Measurements from ENCODE around the gene MB21D2.
A peak's percentile ranks its signal among the peaks of the same experiment; 100 is the strongest.

Gene MB21D2

GRCh38 chr3:192933259-192933658 is 15.6 kb upstream of the MB21D2 start:
- DNase-seq: no peak
- Mint-ChIP-seq H3K4me1 (ENCODE audit: low read depth in 2 of 2) (no peaks in the 10 kb centered on the region), H3K27me3 (no peaks in the 10 kb centered on the region), H3K4me3 (no peak overlapping the region), H3K9me3 (peaks cover 0 to 6% of the 10 kb centered on the region in 2 donors), H3K36me3 (ENCODE audit: insufficient read depth) (no peaks in the 10 kb centered on the region), H3K27ac (no peak overlapping the region)
- no peak for ATAC-seq (replicated peaks)

- Mint-ChIP-seq H3K27ac (no peak overlapping the region), H3K27me3 (no peaks in the 10 kb centered on the region), H3K9me3 (peaks cover 0 to 6% of the 10 kb centered on the region in 2 donors), H3K4me3 (no peak overlapping the region), H3K36me3 (ENCODE audit: insufficient read depth) (no peaks in the 10 kb centered on the region), H3K4me1 (ENCODE audit: low read depth in 2 of 2) (no peaks in the 10 kb centered on the region)
- DNase-seq: no peak
- no peak for ATAC-seq (replicated peaks)
Observed at GRCh38 chr3:192931825-192932224, 14.2 kb upstream of the MB21D2 start.

GRCh38 chr3:192930577-192930976 is 12.9 kb upstream of the MB21D2 start:
- peaks cover 0 to 6% of the 10 kb centered on the region in 2 donors for H3K9me3 Mint-ChIP-seq
- no peaks in the 10 kb centered on the region for H3K4me1 Mint-ChIP-seq (ENCODE audit: low read depth in 2 of 2)
- no peak overlapping the region for H3K27ac Mint-ChIP-seq
- no peak for ATAC-seq (replicated peaks)
- H3K36me3 Mint-ChIP-seq (ENCODE audit: insufficient read depth): no peaks in the 10 kb centered on the region
- DNase-seq: no peak
- no peak overlapping the region for H3K4me3 Mint-ChIP-seq
- H3K27me3 Mint-ChIP-seq: no peaks in the 10 kb centered on the region

GRCh38 chr3:192929755-192930547 is 12.3 kb upstream of the MB21D2 start:
- Mint-ChIP-seq H3K27me3 (no peaks in the 10 kb centered on the region), H3K27ac (no peak overlapping the region), H3K4me1 (ENCODE audit: low read depth in 2 of 2) (no peaks in the 10 kb centered on the region), H3K9me3 (peaks cover 0 to under 1% of the 10 kb centered on the region in 2 donors), H3K36me3 (ENCODE audit: insufficient read depth) (no peaks in the 10 kb centered on the region), H3K4me3 (no peak overlapping the region)
- DNase-seq (no peak), ATAC-seq (replicated peaks) (no peak)

GRCh38 chr3:192929146-192929545 is 11.5 kb upstream of the MB21D2 start:
- Mint-ChIP-seq H3K9me3 (no peaks in the 10 kb centered on the region), H3K4me1 (ENCODE audit: low read depth in 2 of 2) (no peaks in the 10 kb centered on the region), H3K27ac (no peak overlapping the region), H3K36me3 (ENCODE audit: insufficient read depth) (no peaks in the 10 kb centered on the region), H3K4me3 (no peak overlapping the region), H3K27me3 (no peaks in the 10 kb centered on the region)
- ATAC-seq (replicated peaks): no peak
- no peak for DNase-seq

- H3K27me3 Mint-ChIP-seq: no peaks in the 10 kb centered on the region
- H3K9me3 Mint-ChIP-seq: no peaks in the 10 kb centered on the region
- no peak for DNase-seq
- no peaks in the 10 kb centered on the region for H3K4me1 Mint-ChIP-seq (ENCODE audit: low read depth in 2 of 2)
- no peak overlapping the region for H3K27ac Mint-ChIP-seq
- H3K4me3 Mint-ChIP-seq: no peak overlapping the region
- no peaks in the 10 kb centered on the region for H3K36me3 Mint-ChIP-seq (ENCODE audit: insufficient read depth)
- ATAC-seq (replicated peaks): no peak
Observed at GRCh38 chr3:192928720-192929119, 11.1 kb upstream of the MB21D2 start.

- Mint-ChIP-seq H3K36me3 (ENCODE audit: insufficient read depth) (no peaks in the 10 kb centered on the region), H3K27ac (no peak overlapping the region), H3K27me3 (no peaks in the 10 kb centered on the region), H3K4me3 (no peak overlapping the region), H3K4me1 (ENCODE audit: low read depth in 2 of 2) (no peaks in the 10 kb centered on the region), H3K9me3 (no peaks in the 10 kb centered on the region)
- ATAC-seq (replicated peaks) (no peak), DNase-seq (no peak)
Observed at GRCh38 chr3:192928016-192928415, 10.4 kb upstream of the MB21D2 start.

GRCh38 chr3:192927016-192927415 is 9.4 kb upstream of the MB21D2 start:
- Mint-ChIP-seq H3K9me3 (no peaks in the 10 kb centered on the region), H3K4me3 (no peak overlapping the region), H3K27me3 (no peaks in the 10 kb centered on the region), H3K36me3 (ENCODE audit: insufficient read depth) (no peaks in the 10 kb centered on the region), H3K4me1 (ENCODE audit: low read depth in 2 of 2) (no peaks in the 10 kb centered on the region), H3K27ac (no peak overlapping the region)
- ATAC-seq (replicated peaks): no peak
- DNase-seq: no peak

GRCh38 chr3:192923731-192924130 is 6.1 kb upstream of the MB21D2 start:
- Mint-ChIP-seq H3K27me3 (peaks cover 11 to 21% of the 10 kb centered on the region in 2 donors), H3K4me1 (ENCODE audit: low read depth in 2 of 2) (no peaks in the 10 kb centered on the region), H3K9me3 (no peaks in the 10 kb centered on the region), H3K36me3 (ENCODE audit: insufficient read depth) (peaks cover 2% of the 10 kb centered on the region), H3K4me3 (no peak overlapping the region), H3K27ac (no peak overlapping the region)
- DNase-seq (no peak), ATAC-seq (replicated peaks) (no peak)

GRCh38 chr3:192921793-192922192 is 4.1 kb upstream of the MB21D2 start:
- Mint-ChIP-seq H3K27ac (no peak overlapping the region), H3K4me1 (ENCODE audit: low read depth in 2 of 2) (peaks cover 0 to 5% of the 10 kb centered on the region in 2 donors), H3K4me3 (no peak overlapping the region), H3K9me3 (no peaks in the 10 kb centered on the region), H3K36me3 (ENCODE audit: insufficient read depth) (peaks cover 5% of the 10 kb centered on the region), H3K27me3 (peaks cover 20 to 37% of the 10 kb centered on the region in 2 donors)
- DNase-seq: no peak
- no peak for ATAC-seq (replicated peaks)

- Mint-ChIP-seq H3K4me3 (no peak overlapping the region), H3K4me1 (ENCODE audit: low read depth in 2 of 2) (peaks cover 0 to 6% of the 10 kb centered on the region in 2 donors), H3K36me3 (ENCODE audit: insufficient read depth) (peaks cover 5% of the 10 kb centered on the region), H3K27ac (no peak overlapping the region), H3K9me3 (no peaks in the 10 kb centered on the region), H3K27me3 (peaks cover 33 to 51% of the 10 kb centered on the region in 2 donors)
- ATAC-seq (replicated peaks): no peak
- DNase-seq: no peak
Observed at GRCh38 chr3:192920411-192920810, 2.8 kb upstream of the MB21D2 start.

GRCh38 chr3:192919901-192920300 is 2.2 kb upstream of the MB21D2 start:
- H3K36me3 Mint-ChIP-seq (ENCODE audit: insufficient read depth): peaks cover 5% of the 10 kb centered on the region
- H3K4me1 Mint-ChIP-seq (ENCODE audit: low read depth in 2 of 2): peaks cover 0 to 6% of the 10 kb centered on the region in 2 donors
- no peak for DNase-seq
- peaks cover 35 to 56% of the 10 kb centered on the region in 2 donors for H3K27me3 Mint-ChIP-seq
- ATAC-seq (replicated peaks): no peak
- H3K4me3 Mint-ChIP-seq: no peak overlapping the region
- H3K9me3 Mint-ChIP-seq: no peaks in the 10 kb centered on the region
- no peak overlapping the region for H3K27ac Mint-ChIP-seq

- Mint-ChIP-seq H3K4me1 (ENCODE audit: low read depth in 2 of 2) (peaks cover 0 to 6% of the 10 kb centered on the region in 2 donors), H3K36me3 (ENCODE audit: insufficient read depth) (peaks cover 5% of the 10 kb centered on the region), H3K4me3 (peak overlapping the region; percentile 44 to 95), H3K27me3 (peaks cover 35 to 65% of the 10 kb centered on the region in 2 donors), H3K9me3 (no peaks in the 10 kb centered on the region), H3K27ac (peak overlapping the region in 1 of 2 donors; percentile 93)
- DNase-seq: no peak
- no peak for ATAC-seq (replicated peaks)
Observed at GRCh38 chr3:192918275-192918588, 576 bp upstream of the MB21D2 start.

GRCh38 chr3:192917028-192917403 is 640 bp downstream of the MB21D2 start:
- Mint-ChIP-seq H3K9me3 (no peaks in the 10 kb centered on the region), H3K27ac (peak overlapping the region in 1 of 2 donors; percentile 93), H3K36me3 (ENCODE audit: insufficient read depth) (peaks cover 5% of the 10 kb centered on the region), H3K4me3 (peak overlapping the region; percentile 68 to 95), H3K27me3 (peaks cover 35 to 65% of the 10 kb centered on the region in 2 donors), H3K4me1 (ENCODE audit: low read depth in 2 of 2) (peaks cover 0 to 6% of the 10 kb centered on the region in 2 donors)
- peak; percentile 63 for ATAC-seq (replicated peaks)
- DNase-seq: peak in 1 of 3 experiments; percentile 10
